DMS79 (cell line): ENCODE measurements around the gene NRXN2.
"Not testable (repeated sequence)": the region's sequence is repeated elsewhere in the genome, so short reads cannot be mapped to it uniquely, and the experiment has no call there.

Experiments used
- DNase-seq: peaks from one replicate; lab custom pipeline; 2025; lab: John Stamatoyannopoulos, UW

NRXN2 gene

GRCh38 chr11:64605244-64605560 is 117.8 kb downstream of the NRXN2 start:
- DNase-seq: no peak

DNA sequence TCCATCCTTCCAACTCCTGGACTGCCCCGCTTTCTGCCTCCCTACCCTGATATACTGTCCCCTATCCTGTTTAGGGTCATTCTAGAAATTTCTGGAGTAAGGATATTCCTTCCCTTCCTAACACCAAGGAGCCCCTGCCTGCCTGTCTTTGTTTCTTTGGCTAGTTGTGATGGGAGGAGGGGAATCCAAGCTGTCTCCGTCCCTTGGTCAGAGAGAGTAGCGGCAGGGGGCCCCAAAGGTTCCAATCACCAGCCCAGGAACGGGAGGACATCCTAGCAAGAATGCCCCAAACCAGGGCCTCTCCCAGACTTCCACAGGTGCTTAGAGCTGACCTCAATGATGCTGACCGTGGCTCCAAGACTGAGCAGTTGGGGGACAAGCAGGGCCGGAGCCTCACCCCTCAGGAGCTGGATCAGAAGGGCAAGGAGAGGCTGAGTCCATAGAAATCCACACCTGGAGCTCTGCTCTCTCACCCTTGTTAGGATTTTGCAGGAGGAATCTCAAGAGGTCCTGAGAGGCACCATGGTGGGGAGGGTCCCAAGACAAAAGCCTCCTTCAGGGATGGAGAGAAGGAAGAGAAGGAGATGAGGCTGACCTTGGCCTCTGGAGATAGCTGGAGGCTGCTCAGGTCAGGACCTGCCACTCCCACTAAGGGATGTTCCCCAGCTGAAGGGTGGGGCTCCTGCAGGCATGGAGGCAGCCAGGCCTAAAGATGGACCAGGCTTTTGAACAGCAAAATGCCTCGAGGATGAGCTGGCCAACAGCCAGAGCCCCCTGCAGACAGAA is 118.3 kb downstream of the NRXN2 start:
- no peak for DNase-seq

DNA sequence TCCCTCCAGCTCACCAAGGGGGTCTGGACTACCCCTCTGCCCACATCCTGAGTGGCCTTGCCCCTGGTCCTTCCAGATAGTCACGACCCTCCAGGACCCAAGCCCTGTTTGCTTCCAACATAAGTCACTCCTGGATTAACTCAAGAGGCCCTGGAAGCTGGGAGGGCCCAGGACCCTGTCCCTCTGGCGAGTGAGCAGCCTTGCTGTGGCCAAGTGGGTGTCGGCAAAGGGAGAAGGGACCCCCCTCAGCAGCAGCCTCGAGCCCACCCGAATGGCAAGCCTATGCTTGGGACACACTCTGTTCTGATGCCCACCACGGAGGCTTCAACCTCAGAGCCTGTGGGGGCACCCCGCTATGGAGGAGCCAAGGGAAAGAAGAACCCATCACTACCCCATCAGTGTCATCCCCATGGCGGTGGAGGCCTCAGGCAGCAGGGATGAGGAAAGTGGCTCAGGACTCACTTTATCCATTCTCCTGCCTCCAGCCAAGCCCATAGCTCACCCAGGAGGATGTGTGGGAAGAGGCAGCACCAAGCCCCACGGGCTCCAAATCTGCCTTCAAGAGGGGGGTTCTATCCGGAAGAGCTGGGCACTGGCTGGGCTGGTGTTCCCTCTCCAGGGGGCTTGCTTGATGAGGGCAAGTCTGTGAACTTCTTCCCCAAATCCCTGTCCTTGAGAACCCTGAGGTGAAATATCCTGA is 119.4 kb downstream of the NRXN2 start:
- DNase-seq: no peak

DNA sequence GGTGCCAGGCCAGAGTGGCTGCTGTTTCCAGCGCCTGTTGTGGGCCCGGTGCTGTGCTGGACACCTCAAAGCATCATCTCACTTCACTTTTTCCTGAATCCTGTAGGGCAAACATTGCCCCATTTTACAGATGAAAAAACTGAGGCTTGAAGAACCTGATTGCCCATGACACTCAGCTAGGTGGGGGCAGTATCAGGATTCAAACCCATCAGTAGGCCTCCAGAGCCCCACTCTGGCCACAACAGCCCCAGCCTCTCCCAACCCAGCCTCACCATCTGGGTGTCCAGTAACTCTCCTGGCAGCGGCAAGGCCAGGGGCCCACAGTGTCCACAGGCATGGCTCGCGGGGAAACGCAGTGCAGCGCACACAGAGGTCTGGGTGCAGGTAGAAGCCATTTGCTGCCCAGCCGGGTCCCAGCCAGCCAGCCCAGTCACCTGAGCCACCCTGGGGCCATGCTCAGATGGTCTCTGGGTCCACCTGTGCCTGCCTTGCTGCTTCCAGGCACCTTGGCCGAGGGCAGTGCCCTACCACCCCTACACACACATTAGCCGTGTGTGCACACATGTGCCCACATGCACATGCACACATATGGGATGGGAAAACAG is 120.4 kb downstream of the NRXN2 start:
- DNase-seq: no peak

DNA sequence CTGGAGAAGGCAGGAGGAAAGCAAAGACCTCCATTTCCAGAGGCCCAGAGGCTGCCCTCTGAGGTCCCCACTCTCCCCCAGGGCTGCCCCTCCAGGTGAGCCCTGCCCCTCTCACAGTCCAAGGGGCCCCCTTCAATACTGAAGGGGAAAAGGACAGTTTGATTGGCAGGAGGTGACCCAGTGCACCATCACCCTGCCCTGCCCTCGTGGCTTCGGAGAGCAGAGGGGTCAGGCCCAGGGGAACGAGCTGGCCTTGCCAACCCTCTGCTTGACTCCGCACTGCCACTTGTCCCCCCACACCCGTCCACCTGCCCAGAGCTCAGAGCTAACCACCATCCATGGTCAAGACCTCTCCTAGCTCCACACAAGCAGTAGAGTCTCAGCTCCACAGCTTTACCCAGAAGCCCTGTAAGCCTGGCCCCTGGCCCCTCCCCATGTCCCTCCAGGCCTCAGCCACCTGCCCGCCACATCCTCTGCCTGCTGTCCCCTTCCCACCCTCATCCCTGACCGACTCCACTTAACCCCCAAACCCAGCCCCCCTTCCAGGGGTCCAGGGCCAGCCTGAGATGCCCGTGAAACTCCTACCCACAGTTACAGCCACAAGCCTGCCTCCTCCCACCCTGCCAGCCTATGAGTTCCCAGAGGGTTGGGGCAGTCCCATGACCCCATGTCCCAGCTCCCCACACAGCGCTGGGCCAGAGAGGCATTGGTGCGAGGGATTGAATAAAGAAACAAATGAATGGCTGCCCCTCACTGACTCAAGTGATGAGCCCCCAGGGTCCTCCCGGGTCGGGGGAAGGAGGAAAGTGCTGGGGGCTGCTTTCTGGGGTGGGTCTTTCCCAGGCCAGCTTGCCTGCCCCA is 121.2 kb downstream of the NRXN2 start:
- no peak for DNase-seq

GRCh38 chr11:64600281-64600992 is 122.6 kb downstream of the NRXN2 start:
- no peak for DNase-seq

GRCh38 chr11:64599698-64600211 is 123.2 kb downstream of the NRXN2 start:
- DNase-seq: no peak

DNA sequence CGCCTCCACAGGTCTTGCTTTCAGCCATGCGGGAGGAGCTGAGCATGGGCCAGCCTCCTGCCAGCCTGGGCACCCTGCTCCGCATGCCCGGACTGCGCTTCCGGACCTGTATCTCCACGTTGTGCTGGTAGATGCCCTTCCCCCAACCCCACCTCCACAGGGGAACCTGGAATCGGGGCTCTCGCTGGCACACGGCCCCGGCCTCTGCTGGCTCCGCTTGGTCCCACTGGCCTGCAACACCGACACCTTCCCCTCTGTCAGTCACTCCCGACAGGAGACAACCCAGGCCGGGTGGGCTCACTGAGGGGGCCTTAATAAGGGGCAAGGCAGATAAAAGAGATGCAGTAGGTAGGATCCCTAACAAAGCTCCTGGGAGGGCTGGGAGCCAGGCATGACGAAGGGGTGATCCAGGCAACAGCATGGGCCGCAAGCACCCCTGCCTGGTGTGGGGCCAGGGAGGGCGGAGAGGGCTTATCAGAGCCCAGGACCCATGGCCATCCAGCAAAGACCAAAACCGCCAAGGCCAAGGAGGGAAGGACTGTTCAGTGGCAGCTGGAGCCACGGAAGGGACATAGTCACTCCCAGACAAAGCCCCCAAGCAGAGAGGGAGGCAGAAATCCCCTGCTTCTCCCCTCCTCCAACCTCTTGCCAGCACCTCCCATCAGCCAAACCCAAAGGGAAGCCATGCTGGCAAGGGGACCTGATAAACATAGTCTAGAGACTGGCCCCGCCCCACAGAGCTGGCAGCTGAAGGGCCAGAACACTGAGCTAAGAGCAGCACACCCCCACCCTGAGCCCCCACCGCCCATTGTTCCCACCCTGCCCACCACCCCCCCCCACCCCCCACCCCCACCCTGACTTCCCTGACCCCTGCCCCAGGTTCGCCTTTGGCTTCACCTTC is 124.0 kb downstream of the NRXN2 start:
- no peak for DNase-seq

GRCh38 chr11:64598106-64598796 is 124.7 kb downstream of the NRXN2 start:
- DNase-seq: no peak

GRCh38 chr11:64597671-64598101 is 125.3 kb downstream of the NRXN2 start:
- DNase-seq: no peak

DNA sequence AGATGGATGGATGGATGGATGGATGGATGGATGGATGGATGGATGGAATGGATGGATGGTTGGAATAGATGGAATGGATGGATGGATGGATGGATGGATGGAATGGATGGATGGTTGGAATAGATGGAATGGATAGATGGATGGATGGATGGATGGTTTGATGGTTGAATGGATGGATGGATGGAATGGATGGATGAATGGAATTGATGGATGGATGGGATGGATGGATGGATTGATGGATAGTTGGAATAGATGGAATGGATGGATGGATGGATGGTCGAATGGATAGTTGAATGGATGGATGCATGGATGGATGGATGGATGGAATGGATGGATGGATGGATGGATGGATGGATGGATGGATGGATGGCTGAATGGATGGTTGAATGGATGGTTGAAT is 127.1 kb downstream of the NRXN2 start:
- DNase-seq: not testable (repeated sequence)

DNA sequence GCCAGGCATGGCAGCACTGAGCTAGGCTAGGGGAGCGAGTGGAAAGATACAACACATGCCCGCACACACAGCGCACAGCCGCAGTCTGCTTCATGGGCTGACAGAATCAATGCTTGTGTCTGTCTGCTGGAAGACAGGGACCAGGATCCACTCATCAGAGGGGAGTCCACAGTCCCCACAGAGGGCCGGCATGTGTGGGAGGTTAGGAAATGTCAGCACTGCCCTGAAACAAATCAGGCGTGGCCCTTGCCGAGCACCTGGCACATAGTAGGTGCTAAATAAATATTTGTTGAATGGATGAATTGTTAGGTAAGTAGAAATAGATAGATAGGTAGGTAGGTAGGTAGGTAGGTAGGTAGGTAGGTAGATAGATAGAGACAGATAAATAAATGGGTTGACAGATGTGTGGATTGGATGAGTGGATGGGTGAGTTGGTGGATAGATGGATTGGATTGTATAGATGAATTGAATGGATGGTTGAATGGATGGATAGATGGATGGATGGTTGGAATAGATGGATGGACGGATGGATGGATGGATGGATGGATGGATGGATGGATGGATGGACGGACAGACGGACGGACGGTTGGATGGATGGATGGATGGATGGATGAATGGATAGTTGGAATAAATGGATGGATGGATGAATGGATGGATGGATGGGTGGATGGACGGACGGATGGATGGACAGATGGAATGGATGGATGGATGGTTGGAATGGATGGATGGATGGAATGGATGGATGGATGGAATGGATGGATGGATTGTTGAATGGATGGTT is 128.6 kb downstream of the NRXN2 start:
- no peak for DNase-seq

GRCh38 chr11:64593156-64594105 is 129.6 kb downstream of the NRXN2 start:
- DNase-seq: no peak

DNA sequence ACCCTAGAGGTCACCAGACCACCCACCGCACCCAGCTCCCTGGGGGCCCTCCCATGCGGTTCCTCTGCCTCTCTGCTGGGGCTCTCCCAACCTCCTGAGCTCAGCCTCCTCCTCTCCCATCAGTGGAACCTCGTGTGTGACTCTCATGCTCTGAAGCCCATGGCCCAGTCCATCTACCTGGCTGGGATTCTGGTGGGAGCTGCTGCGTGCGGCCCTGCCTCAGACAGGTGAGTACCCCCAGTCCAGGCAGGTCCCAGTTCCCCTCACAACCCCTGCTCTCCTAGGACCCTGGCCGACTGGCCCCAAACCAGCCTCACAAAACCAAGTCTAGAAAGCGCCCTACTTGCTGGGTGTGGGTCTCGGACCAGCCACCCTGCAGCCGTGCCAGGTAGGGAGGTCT is 130.3 kb downstream of the NRXN2 start:
- no peak for DNase-seq

GRCh38 chr11:64592234-64592615 is 130.8 kb downstream of the NRXN2 start:
- no peak for DNase-seq

- no peak for DNase-seq
These were observed 131.5 kb downstream of the NRXN2 start for GRCh38 chr11:64591257-64592233.
